HEK293T (cell line): ENCODE data around the gene FER.

Source experiments
- CTBP1 ChIP-seq: fragments of 450-650 bp; IDR thresholded peaks from 2 replicates; pipeline ENCODE4 v1.6.1; 2016; ENCODE audit warnings: borderline replicate concordance
- FOXA1 ChIP-seq: fragments of 450-650 bp; IDR thresholded peaks from 2 replicates; pipeline ENCODE4 v1.6.1; 2016; ENCODE audit warnings: mild to moderate bottlenecking
- L3MBTL2 ChIP-seq: fragments of 450-650 bp; conservative IDR thresholded peaks from 2 replicates; pipeline ENCODE4 v1.6.1; 2016; ENCODE audit warnings: mild to moderate bottlenecking
- SP1 ChIP-seq: fragments of 450-650 bp; IDR thresholded peaks from 2 replicates; pipeline ENCODE4 v1.6.1; 2017
- SUZ12 ChIP-seq: fragments of 450-650 bp; IDR thresholded peaks from 2 replicates; pipeline ENCODE4 v1.6.1; 2016; ENCODE audit warnings: mild to moderate bottlenecking
- TARDBP ChIP-seq: fragments of 450-650 bp; IDR thresholded peaks from 2 replicates; pipeline ENCODE4 v1.6.1; 2016

DNA sequence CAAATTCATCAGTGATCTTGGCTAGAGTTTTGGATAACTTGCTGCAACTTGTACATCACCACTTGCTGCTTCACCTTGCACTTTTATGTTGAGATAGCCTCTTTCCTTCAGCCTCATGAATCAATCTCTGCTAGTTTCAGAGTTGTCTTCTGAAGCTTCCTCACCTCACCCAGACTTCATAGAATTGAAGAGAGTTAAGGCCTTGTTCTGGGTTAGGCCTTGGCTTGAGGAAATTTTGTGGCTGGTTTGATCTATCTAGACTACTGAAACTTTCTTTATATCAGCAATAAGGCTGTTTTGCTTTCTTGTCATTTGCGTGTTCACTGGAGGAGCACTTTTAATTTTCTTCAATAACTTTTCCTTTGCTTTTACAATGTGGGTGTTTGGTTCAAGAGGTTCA lies 12.8 kb downstream of the FER start:
- TF ChIP-seq FOXA1 (no peak), CTBP1 (no peak), TARDBP (no peak), L3MBTL2 (no peak), SP1 (no peak), SUZ12 (no peak)
